ENCODE measurements around the gene SPDYE4. TPM values are rescaled to one million over a fixed set of nuclear protein-coding genes. Genes with fewer than 3 reads are reported as not detected.
A peak's percentile ranks its signal among the peaks of the same experiment; 100 is the strongest.

Gene SPDYE4
- total RNA-seq, 1 experiment from 2014 or later = not detected

DNA sequence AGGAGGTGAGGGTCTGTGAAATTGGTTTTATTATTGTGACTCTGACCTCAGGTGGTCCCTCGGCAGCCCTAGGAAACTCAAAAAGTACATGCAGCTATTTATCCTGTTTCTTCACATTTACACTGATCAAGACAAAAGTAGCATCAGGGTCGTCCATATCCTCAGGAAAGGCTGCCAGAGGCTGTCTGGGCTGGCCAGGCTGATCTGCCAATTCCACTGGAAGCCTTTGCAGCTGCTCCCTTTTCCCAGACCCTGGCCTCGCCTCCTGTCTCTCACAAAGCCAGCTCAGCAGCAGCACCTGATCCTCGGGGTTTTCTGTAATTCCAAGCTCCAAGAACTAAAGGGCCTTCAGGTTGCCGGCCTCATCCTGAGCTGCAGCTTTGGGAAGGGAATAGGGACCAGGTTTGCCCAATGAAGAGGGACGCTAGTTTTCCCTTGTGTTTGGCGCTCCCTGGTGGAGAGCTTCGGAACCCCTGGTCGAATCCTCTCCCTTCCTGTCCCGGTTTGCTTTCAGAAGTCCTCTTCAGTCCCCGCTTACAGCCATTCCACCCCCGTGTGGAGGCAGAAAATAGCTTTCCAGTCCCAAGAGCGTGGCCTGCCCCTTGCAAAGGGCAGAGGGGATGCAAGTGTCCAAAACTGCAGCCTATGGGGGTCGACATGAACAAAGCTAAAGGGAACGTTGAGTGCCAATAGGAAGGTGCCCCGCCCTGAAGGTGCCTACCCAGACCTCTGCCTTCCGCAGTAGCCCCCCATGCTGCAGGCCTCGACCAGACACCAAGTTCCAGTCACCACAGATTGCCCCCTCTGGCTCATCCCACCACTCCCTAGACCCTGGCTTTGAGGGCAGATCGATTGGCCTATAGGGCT, 27.4 kb upstream of the SPDYE4 start:
- peak; percentile 73 for DNase-seq (ENCODE audit: low spot score)

DNA sequence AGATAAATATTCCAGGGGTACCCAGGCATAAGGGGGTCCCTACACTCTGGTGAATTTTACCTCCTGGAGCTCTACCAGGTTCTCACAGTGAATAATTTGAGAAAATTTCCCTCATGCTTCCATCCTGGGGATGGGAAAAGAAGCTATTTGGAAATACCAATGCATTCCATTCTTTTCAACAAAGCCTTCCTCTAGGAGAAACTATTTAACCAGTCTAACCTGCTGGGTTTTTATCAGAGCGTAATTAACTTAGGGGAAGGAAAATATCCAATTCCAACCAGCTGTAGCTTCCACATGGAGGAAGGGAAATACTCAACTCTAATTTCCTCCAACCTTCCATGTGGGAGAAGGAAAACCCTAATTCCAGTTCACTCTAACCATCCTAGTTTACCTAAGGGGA, 23.8 kb upstream of the SPDYE4 start:
- no peak for DNase-seq (ENCODE audit: low spot score)

DNA sequence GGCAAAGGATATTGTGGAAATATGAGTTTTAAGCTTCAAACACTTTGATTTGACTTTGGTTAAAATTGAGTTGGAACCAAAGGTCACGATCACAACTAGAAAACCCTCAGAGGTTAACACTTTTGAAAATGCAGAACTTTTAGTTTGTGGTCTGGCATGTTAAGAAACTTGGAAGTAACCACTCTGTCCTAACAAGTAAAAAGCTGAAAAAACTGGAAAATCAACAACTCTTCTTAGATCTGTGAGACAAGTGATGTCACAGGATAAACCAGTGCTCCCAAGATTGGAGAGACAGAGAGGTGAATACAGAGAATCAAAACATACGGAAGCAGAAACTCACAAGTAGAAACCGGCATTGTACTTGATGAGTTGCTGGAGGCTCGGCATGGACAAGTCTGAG, 23.4 kb upstream of the SPDYE4 start:
- DNase-seq (ENCODE audit: low spot score) = no peak

DNA sequence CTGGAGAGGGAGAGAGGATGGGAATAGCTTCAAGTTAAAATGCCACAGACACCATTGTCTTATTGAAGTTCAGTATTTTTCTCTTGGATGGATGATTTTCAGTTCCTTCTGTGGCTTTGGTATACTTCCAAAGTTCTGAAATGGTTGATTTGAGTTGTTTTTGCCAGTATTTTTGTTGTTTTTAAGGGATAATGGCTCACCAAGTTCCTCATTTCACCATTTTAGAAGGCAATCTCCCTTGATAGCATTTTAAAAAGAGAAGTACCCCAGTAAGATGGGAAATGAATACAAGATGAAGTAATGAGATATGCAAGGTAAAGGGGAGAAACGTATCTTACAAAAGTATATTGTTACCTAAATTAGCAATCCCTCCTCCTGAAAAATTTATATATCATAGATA, 18.5 kb upstream of the SPDYE4 start:
- DNase-seq (ENCODE audit: low spot score) = no peak

DNA sequence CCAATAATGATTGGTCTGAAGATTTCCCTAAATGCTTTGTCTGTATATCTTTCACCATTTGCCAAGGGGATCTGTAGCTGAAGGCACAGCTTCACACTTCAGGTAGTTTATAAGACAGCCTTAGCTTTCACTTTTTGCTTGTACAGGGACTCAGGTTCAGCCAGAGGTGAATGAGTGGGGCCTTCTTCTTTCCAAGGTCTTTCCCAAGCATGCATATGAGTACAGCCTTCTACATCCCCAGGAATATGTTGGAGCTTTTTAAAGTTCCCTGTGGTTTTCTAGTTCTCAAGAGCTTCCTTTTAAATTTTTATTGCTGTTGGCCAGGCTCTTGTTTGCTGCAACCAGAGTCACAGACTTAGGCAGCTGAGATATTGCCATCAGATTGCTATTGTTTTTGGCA, 17.9 kb upstream of the SPDYE4 start:
- no peak for DNase-seq (ENCODE audit: low spot score)

DNA sequence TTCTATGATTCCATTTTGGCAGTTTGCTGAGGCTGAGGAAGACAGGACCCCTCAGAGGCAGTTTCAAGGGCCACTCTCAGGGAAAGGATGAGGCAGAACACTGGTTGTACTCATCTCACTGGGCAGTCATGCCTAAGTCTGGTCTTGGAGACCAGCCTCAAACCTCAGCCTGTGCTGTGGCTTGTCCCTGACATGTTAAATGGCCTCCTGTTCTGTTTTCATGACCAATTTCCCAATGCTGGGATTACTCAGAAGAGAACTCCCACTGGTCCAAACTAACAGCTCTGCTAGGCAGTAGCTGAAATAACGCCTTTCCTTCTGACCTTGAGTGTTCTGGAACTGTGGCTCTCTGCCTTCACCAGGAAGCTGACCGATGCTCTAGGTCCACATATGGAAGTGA, 8.4 kb upstream of the SPDYE4 start:
- no peak for DNase-seq (ENCODE audit: low spot score)

DNA sequence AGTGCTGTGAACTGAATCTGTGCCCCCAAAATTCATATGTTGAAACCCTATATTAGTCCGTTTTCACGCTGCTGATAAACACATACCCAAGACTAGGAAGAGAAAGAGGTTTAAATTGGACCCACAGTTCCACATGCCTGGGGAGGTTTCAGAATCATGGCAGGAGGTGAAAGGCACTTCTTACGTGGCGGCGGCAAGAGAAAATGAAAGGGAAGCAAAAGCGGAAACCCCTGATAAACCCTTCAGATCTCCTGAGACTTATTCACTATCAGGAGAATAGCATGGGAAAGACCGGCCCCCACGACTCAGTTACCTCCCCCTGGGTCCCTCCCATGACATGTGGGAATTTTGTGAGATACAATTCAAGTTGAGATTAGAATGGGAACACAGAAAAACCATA, 3.7 kb upstream of the SPDYE4 start:
- DNase-seq (ENCODE audit: low spot score) = no peak

DNA sequence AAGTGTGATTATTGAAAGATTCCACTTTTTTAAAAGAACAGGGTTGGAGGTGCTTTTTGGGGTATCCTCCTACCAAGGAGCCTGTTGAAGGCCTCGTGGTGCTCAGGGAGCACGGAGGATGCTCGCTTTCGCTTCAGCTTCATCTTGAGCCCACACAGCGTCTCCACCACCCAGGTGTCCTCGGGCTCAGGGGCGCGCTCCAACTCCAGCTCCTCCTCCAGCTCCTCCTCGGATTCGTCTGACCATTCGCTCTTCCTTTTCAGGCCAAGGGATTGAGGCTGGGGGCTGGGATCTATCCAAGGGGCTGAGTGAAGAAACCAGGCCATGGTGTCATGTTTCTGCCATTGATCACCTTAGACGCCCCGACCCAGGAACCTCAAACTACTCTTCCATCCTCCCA, 1.2 kb downstream of the SPDYE4 start:
- no peak for DNase-seq (ENCODE audit: low spot score)

DNA sequence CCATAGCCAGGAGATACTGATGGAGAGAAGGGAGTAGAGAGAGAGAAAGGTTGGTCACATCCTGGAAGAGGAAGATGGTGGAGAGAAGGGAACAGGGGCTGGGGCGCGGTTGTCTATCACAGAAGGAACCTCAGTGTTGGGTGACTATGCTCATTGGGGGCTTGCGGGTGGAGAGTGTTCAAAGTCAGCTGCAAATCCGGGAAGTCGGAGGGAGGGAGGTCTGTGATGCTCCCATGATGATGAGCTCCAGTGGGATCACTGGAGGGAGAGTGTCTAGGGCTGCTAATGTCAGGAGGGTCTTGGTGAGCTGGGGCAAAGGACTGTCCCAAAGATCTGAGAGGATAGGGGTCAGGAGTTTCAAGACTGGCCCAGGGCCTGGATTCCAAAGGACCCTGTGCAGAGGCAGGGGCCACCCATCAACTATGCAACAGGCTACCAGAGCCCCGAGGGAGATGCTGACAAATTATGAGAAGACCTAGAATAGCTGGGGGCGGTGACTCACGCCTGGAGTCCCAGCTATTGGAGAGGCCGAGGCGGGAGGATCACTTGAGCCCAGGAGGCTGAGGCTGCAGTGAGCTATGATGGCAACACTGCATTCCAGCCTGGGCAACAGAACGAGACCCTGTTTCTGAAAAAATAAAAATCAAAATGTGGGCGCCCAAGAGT, 2.6 kb downstream of the SPDYE4 start:
- DNase-seq (ENCODE audit: low spot score) = no peak

DNA sequence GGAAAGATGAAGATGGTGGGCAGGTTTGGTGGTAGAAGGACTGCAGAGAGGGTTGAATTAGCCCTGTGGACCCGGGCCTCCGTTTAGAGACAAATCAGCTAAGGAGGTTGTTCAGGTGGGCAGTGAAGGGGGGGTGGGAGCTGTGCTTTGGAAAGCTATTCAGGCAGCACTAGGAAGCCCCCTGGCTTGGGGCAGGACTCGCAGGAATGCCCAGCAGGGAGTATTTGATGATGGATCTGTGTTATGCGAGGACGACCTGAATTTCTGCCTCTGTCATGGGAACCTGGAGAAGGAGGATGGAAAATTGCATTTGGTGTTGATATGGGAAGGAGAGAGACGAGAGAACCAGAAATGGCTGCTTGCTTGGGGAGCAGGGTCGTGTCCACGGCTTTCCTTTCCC, 3.5 kb downstream of the SPDYE4 start:
- no peak for DNase-seq (ENCODE audit: low spot score)

DNA sequence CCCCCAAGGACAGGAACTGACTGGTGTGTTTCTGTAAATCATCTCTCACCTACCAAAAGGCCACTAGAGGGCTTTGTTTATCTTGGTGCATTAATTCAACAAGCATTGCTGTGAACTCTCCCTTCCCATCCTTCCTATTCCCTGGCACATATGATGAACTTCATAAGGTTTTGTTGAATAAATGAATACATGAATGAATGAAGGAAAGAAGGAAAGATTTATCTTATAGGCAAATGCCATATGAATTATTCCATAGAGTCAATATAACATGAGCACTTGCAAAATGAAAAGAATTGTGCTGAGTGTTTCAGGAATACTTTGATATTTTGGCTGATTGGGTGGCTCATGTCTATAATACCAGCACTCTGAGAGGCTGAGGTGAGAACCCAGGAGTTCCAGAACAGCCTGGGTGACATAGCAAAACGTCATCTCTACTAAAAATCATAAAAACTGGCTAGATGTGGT, 4.3 kb downstream of the SPDYE4 start:
- peak; percentile 21 for DNase-seq (ENCODE audit: low spot score)

DNA sequence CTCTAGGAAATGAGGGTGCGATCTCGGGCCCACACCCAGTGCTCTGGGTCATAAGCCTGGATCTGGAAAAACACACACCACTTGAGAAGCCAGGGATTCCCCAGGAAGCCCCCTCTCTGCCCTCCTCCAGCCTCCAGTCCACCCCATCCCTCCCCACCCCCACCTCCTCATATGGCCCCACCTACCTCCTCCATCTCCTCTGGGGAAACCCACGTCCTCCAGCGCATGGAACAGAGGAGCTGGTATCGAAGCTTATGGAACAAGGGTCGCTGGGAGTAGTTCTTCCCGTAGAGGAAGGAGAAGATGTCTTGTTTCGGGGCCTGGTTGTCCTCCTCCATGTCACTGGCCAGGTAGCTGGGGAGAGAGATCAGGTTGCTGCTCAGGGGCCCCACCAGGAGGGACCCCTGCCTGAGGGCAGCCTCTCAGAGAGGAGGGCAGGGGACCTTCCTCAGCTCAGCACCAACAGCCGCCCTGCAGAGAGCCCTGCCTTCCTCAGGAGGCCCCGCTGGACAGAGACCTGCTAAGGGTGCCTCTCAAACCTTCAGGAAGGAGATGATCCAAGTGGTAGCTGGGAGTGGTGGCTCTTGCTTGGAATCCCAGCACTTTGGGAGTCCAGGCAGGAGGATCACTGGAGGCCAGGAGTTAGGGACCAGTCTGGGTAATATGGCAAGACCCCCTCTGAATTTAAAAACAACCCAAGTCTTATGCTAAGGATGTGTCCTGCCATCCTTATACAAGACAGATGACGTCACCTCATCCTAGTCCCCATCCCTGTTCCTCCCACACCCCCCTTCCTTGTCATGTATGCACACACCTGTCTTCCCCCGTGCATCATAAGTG, 5.0 kb downstream of the SPDYE4 start:
- DNase-seq (ENCODE audit: low spot score) = no peak

DNA sequence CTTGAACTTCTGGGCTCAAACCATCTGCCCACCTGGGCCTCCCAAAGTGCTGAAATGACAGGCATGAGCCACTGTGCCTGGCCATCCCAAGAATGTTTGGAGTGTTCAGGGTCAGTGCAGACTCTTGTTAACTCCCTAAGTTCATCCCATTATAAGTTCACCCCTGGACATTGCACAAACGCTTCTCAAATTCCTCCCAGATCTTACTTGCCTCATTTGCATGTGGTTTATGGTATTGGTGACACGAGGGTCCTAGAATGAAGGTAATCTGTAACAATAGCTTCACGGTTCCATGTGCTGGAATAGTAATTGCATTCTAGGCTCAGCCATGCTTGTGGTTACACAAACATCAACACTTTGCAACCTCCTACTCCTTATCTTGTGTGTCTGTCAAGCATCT, 8.7 kb downstream of the SPDYE4 start:
- DNase-seq (ENCODE audit: low spot score) = no peak

DNA sequence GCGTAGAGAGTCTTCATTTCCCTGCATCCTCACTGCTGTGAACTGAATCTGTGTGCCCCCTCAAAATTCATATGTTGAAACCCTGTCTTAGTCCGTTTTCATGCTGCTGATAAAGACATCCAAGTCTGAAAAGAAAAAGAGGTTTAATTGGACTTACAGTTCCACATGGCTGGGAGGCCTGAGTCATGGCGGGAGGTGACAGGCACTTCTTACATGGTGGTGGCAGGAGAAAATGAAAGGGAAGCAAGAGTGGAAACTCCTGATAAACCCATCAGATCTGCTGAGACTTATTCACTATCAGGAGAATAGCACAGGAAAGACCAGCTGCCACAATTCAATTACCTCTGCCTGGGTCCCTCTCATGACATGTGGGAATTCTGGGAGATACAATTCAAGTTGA, 10.6 kb downstream of the SPDYE4 start:
- no peak for DNase-seq (ENCODE audit: low spot score)

DNA sequence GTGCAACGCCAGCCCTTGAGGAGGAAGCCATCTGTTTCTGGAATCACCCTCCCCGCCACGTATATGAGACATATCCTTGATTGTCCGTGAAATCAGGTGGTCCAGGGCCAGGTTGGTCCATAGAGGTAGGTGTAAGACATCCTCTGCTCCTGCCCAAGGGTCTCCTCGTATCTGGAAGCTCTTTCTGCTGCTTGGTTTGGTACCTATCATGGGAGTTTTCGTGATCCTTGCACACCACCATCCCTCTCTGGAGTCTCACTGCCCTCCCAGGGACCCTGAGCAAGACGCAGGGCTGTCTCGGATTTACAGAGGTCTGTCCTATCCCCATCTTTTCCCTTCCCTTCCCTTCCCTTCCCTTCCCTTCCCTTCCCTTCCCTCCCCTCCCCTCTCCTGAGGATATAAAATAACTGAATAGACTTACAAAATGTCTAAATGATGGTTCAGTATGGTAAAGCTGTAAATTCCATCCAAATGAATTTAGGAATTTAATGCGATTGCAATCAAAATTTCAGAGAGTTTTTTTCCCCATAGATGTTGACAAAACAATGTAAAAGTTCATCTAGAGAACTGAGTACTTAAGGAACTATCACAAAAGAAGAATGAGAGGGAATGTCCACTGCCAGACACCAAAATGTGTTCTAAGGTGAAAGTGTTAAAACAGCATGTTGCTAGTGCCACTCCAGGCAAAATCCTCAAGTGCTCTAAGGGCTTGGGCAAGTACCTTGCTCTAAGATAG, 11.7 kb downstream of the SPDYE4 start:
- no peak for DNase-seq (ENCODE audit: low spot score)

DNA sequence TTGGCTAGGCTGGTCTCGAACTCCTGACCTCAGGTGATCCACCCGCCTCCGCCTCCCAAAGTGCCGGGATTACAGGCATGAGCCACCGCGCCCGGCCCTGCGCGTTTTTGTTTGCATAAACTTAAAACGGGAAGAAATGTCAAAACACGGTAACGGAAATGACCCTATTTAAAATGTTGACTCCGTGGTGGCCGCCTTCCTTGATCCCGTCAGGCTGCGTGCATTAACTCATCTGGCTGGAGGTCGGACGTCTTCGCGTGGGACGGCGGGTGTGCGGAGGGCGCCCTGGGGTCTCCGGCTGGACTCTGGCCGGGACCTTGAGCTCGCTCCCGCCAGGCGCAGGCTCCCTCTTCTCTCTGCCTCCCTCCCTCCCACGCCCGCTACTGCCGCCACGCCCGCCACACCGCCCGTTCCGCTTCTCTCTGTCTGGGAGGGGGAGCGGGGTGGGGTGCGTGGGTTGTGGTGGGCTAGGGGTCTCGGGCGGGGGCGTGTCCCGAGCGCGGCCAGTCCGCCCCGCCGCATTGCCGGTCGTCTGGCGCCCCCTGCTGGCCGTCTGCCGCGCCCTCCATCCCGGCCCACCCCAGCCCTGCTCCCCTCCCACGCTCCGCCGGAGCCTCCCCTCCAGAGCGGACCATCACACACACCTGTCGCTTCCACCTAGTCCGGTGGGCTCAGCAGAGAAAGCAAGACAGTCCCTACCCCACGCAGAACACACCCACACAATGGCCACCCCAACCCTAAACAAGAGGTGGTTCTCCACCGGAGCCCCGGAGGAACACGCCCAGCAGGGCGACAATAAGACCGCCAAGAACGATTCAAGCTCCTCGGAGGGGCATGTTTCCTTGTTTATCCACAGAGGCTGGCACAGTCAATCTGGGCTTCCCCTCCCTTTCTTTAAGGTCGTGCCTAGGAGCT, 12.5 kb downstream of the SPDYE4 start:
- peak; percentile 33 for DNase-seq (ENCODE audit: low spot score)

DNA sequence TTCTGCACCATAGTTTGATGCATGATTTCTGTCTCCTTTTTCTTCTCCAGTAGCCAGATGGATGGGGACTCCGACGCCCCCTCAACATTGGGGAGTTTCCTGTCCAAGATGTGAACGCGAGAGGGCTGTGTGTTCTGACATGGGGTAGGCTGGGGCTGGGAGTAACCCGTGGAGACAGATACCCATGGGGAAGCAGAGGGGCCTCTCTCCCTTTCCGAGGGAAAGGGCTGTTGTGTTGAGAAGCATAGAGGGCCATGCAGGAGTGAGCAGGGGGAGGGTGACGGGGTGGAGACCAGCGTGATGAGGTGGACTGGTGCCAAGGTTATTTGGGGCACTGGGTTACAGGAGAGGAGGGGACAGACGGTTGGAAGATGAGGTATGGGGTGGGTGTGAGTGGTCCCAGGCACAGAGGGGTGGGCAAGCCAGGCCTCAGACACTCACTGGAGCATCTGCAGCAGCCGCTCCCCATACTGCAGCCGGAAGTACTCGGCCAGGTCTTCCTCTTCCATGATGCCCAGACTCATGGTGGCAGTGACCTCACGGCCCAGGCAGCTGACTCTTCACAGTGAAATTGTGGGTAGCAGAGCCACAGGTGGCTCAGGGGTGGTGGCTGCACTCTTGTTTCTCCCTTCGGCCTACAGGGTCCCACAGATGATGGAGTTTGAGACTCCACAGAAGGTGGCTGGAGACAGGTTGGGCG, 14.1 kb downstream of the SPDYE4 start:
- DNase-seq (ENCODE audit: low spot score) = no peak

DNA sequence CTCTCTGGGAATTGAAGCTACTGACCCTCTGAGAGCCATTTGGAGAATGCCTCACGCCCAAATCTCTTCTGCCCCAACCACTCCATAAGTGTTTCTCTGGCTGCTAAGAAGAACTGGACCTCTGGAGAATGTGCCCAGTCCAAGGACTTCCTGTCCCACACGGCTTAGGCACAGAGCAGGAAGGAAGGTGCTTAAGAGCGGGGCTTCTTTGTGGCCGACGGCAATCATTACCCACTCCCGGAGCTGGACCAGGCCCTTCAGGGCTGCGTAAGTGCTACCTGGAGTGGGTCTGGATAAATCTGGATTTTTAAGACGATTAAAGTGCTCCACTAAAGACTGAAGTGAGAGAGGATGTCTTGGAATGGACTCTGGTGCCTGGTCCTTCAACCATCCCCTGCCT, 15.5 kb downstream of the SPDYE4 start:
- no peak for DNase-seq (ENCODE audit: low spot score)

DNA sequence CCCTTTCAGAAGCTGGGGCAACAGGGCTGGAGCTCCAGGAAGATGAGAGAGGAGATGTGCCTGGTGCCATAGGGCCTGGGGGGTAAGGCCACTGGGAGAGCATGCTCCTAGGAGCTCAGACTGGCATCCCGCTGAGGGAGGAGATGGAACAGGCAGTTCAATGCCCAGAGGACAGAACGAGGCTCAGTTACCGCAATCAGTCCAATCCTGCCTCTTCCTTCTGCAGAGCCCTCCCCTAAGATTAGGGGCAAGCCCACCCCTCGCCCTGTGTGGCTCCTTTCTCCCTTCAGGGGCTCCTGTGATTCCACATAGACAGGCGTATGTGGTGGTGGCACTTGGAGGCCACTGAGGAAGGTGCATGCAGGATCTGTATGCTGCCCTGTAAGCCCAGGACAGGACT, 16.1 kb downstream of the SPDYE4 start:
- no peak for DNase-seq (ENCODE audit: low spot score)

DNA sequence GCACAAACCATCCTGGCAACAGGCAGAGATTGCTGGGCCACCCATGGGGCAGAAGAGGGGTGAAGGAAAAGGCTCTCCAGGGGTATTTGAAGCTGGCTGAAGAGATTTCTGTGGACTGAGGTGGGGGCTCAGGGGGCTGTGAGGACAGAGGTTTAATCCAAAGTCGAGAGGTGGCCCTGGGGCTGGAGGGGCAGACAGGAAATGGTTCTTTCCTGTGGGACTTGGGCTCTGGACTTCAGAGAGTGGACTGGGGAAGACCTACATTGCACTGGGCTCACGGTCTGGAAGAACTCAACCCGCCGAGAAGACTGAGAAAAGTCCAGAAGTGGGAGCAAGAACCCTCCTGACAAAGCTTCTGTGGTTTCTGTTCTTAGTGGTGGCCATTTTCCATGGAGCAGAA, 16.6 kb downstream of the SPDYE4 start:
- no peak for DNase-seq (ENCODE audit: low spot score)

Data from A172 (cell line).